22Rv1 (cell line): ENCODE measurements around the gene NT5DC3.

Experiments used
- ZFX ChIP-seq: fragments of 450-650 bp; IDR thresholded peaks from 2 replicates; pipeline ENCODE4 v1.6.1; 2017; ENCODE audit warnings: antibody characterized with exemption, borderline replicate concordance
- TF ChIP-seq, protein P1 (sequence below): fragments of 450-650 bp; IDR thresholded peaks from 2 replicates; pipeline ENCODE4 v1.5.1; 2017; ENCODE audit warnings: mild to moderate bottlenecking

DNA sequence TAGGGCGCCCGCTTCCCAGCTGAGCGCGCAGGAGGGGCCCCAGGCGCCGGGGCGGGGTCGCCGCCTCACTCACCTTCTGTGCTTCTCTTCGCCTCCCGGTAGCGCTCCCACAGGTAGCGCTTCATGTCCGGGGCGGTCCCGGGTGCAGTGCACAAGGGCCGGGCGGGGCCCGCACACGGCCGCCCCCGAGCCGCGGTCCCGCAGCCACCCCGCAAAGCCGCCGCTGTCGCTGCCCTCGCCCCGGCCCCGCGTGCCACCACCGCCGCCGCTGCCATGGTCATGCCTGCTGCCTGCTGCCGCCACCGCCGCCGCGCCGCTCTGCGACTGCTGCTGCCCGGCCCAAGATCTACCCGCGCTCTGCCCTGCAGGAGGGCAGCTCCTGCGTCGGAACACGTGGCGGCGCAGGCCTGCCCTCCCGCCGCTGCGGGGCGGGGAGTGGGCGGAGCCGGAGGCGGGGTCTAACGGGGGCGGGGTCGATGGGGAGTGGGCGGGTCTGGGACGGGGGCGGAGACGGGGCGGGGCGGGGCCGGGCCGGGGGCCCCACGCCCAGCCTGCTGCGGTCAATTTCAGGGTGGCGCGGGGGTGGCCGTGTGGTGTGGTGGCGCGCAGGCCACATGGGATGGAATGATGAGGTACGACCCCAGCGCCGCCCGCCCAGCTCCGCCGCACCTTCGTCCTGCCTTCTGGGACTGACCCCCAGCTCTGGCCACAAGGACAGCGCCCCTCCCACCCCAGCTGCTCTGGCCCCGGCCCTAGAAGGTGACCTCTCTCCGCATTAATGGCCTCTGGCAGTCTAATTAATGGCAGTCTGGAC is at the start of gene NT5DC3:
- TF ChIP-seq, protein P1, sequence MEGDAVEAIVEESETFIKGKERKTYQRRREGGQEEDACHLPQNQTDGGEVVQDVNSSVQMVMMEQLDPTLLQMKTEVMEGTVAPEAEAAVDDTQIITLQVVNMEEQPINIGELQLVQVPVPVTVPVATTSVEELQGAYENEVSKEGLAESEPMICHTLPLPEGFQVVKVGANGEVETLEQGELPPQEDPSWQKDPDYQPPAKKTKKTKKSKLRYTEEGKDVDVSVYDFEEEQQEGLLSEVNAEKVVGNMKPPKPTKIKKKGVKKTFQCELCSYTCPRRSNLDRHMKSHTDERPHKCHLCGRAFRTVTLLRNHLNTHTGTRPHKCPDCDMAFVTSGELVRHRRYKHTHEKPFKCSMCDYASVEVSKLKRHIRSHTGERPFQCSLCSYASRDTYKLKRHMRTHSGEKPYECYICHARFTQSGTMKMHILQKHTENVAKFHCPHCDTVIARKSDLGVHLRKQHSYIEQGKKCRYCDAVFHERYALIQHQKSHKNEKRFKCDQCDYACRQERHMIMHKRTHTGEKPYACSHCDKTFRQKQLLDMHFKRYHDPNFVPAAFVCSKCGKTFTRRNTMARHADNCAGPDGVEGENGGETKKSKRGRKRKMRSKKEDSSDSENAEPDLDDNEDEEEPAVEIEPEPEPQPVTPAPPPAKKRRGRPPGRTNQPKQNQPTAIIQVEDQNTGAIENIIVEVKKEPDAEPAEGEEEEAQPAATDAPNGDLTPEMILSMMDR, result peak; percentile 33; the same call in 1 of the 2 replicates
- no peak for TF ChIP-seq ZFX
